OCI-LY3 (cell line): ENCODE data around the gene MOCOS.

Experiments used
- H2AFZ ChIP-seq: fragments of 200-600, 300-600 bp; shearing (Covaris generic); 2 replicates; pipeline ENCODE4 v1.6.0; 2014; ENCODE audit warnings: antibody characterized with exemption, low read depth, low read length
- H3K27ac ChIP-seq: fragments of 200-600, 300-600 bp; sonication (generic); 2 replicates; pipeline ENCODE4 v1.5.1; 2014; ENCODE audit warnings: mild to moderate bottlenecking, low read length, moderate library complexity, mixed read lengths
- H3K27me3 ChIP-seq: fragments of 200-600, 300-600 bp; sonication (generic); 2 replicates; pipeline ENCODE4 v1.6.1; 2014; ENCODE audit warnings: low read depth, low read length, mixed read lengths
- H3K36me3 ChIP-seq: fragments of 200-600, 300-600 bp; sonication (generic); replicated peaks from 2 replicates; pipeline ENCODE3; 2014; ENCODE audit warnings: low read depth, low read length, mixed read lengths
- H3K4me1 ChIP-seq: fragments of 300-600, 200-600 bp; sonication (generic); 2 replicates; pipeline ENCODE4 v1.6.1; 2014; ENCODE audit warnings: low read length, mixed read lengths
- H3K4me2 ChIP-seq: fragments of 200-600, 300-600 bp; sonication (generic); 2 replicates; pipeline ENCODE4 v1.6.1; 2014; ENCODE audit warnings: low read length, mixed read lengths
- H3K4me3 ChIP-seq: fragments of 300-600, 200-600 bp; sonication (generic); 2 replicates; pipeline ENCODE4 v1.5.1; 2014; ENCODE audit warnings: antibody characterized with exemption, mild to moderate bottlenecking, low read length, moderate library complexity
- H3K79me2 ChIP-seq: fragments of 300-600, 200-600 bp; shearing (Covaris generic); 2 replicates; pipeline ENCODE4 v1.6.1; 2014; ENCODE audit warnings: mild to moderate bottlenecking, low read length, mixed read lengths
- H3K9ac ChIP-seq: fragments of 300-600, 200-600 bp; shearing (Covaris generic); 2 replicates; pipeline ENCODE4 v1.6.0; 2014; ENCODE audit warnings: mild to moderate bottlenecking, low read length, moderate library complexity
- H3K9me3 ChIP-seq: fragments of 200-600, 300-600 bp; shearing (Covaris generic); 2 replicates; pipeline ENCODE4 v1.6.1; 2014; ENCODE audit warnings: low read length, mixed read lengths; ENCODE audit not compliant: insufficient read depth
- H4K20me1 ChIP-seq: fragments of 200-600, 300-600 bp; sonication (generic); 2 replicates; pipeline ENCODE4 v1.6.1; 2016; ENCODE audit warnings: low read length, mixed read lengths; ENCODE audit not compliant: insufficient read depth
- CTCF ChIP-seq: fragments of 200-600, 300-600 bp; sonication (generic); IDR thresholded peaks from 2 replicates; pipeline ENCODE4 v1.5.1; 2014; ENCODE audit warnings: antibody characterized with exemption, low read length, low read depth
- EZH2phosphoT487 ChIP-seq: fragments of 200-600 bp; shearing (Covaris generic); IDR thresholded peaks from 2 replicates; pipeline ENCODE4 v1.6.1; 2018; ENCODE audit warnings: antibody characterized with exemption, mixed run types, low read depth

MOCOS gene

GRCh38 chr18:36249392-36249791 lies 62.1 kb downstream of the MOCOS start:
- peaks cover 2% of the 10 kb centered on the region for H3K36me3 ChIP-seq
- no peak for TF ChIP-seq EZH2phosphoT487
- TF ChIP-seq CTCF = no peak
- H3K27me3 ChIP-seq = no peaks in the 10 kb centered on the region
- no peak overlapping the region for H3K27ac ChIP-seq
- H3K4me2 ChIP-seq = peak overlapping the region; percentile 20; the same call in 1 of the 2 replicates
- H3K9ac ChIP-seq = no peak overlapping the region
- peaks cover 10% of the 10 kb centered on the region for H3K4me1 ChIP-seq
- H3K9me3 ChIP-seq = no peaks in the 10 kb centered on the region
- H3K4me3 ChIP-seq = no peak overlapping the region
- H4K20me1 ChIP-seq = no peaks in the 10 kb centered on the region
- H2AFZ ChIP-seq = no peak overlapping the region; the same call in 1 of the 2 replicates
- H3K79me2 ChIP-seq = no peaks in the 10 kb centered on the region

- Histone ChIP-seq H3K9me3 (no peaks in the 10 kb centered on the region), H3K27ac (no peak overlapping the region), H3K79me2 (no peaks in the 10 kb centered on the region), H3K4me1 (peaks cover 10% of the 10 kb centered on the region), H3K4me3 (no peak overlapping the region), H3K36me3 (peaks cover 2% of the 10 kb centered on the region), H4K20me1 (no peaks in the 10 kb centered on the region), H3K9ac (no peak overlapping the region), H2AFZ (no peak overlapping the region), H3K27me3 (no peaks in the 10 kb centered on the region), H3K4me2 (no peak overlapping the region)
- TF ChIP-seq CTCF (no peak), EZH2phosphoT487 (no peak)
These were observed 63.5 kb downstream of the MOCOS start for GRCh38 chr18:36250827-36251226.

GRCh38 chr18:36255072-36255698 lies 67.9 kb downstream of the MOCOS start:
- TF ChIP-seq EZH2phosphoT487 = no peak
- no peak for TF ChIP-seq CTCF
- H3K36me3 ChIP-seq = no peaks in the 10 kb centered on the region
- no peaks in the 10 kb centered on the region for H3K27me3 ChIP-seq
- H3K27ac ChIP-seq = no peak overlapping the region
- H2AFZ ChIP-seq = no peak overlapping the region
- no peak overlapping the region for H3K4me2 ChIP-seq
- no peaks in the 10 kb centered on the region for H3K9me3 ChIP-seq
- no peaks in the 10 kb centered on the region for H4K20me1 ChIP-seq
- no peaks in the 10 kb centered on the region for H3K4me1 ChIP-seq
- no peak overlapping the region for H3K9ac ChIP-seq
- H3K4me3 ChIP-seq = no peak overlapping the region
- no peaks in the 10 kb centered on the region for H3K79me2 ChIP-seq

DNA sequence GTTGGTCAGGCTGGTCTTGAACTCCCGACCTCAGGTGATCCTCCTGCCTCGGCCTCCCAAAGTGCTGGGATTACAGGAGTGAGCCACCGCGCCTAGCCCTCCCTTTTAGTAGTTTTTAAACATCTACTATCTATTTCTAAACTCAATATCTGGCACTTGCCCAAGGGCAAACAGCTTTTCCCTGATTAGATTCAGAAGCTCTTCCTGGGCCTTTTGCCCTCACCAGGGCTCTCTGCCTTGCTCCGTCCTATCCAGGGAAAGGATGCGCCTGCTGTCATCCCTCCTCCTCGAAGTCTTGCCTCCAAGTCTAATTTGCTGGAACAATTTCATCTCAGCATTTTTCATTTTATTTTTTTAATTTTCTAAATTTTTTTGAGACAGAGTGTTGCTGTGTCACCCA lies 68.8 kb downstream of the MOCOS start:
- Histone ChIP-seq H3K79me2 (no peaks in the 10 kb centered on the region), H2AFZ (no peak overlapping the region), H3K4me1 (no peaks in the 10 kb centered on the region), H3K36me3 (no peaks in the 10 kb centered on the region), H3K4me3 (no peak overlapping the region), H3K9ac (no peak overlapping the region), H3K4me2 (no peak overlapping the region), H4K20me1 (no peaks in the 10 kb centered on the region), H3K9me3 (no peaks in the 10 kb centered on the region), H3K27me3 (no peaks in the 10 kb centered on the region), H3K27ac (no peak overlapping the region)
- TF ChIP-seq EZH2phosphoT487 (no peak), CTCF (no peak)
